GM21381 (cell line): ENCODE measurements around the gene SCGB1D1.
"Not testable (repeated sequence)": the region's sequence is repeated elsewhere in the genome, so short reads cannot be mapped to it uniquely, and the experiment has no call there.

Source experiments
- ATAC-seq: cut with Tn5 transposase; IDR thresholded peaks from one replicate; pipeline ENCODE4 v1.9.1; 2021; ENCODE audit warnings: mild to moderate bottlenecking, moderate library complexity; ENCODE audit not compliant: unreplicated experiment

The SCGB1D1 gene

GRCh38 chr11:62157603-62158002 lies 32.4 kb upstream of the SCGB1D1 start:
- no peak for ATAC-seq

DNA sequence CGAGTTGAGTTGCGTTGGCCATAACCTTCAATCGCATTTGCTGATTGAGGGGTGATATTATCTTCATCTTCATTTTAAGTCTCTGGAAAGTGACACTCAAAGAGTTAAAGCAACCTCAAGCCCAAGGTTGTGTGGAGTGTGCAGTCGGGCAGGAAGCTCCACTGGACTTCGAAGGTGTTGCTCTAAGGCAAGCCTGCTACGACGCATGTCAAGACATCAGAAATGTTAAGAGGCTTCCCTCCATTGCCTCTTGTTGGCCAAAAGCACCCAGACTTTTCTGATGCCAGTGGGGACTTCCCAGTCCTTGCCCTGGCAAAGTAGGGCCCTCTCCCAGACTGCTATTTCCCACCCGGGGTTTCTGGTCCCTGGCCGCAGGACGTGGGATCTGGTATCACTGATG lies 23.6 kb upstream of the SCGB1D1 start:
- ATAC-seq: no peak

GRCh38 chr11:62169448-62169847 lies 20.6 kb upstream of the SCGB1D1 start:
- ATAC-seq: no peak

GRCh38 chr11:62169935-62170334 lies 20.1 kb upstream of the SCGB1D1 start:
- no peak for ATAC-seq

- ATAC-seq: no peak
These were observed 18.7 kb upstream of the SCGB1D1 start for GRCh38 chr11:62171261-62171723.

GRCh38 chr11:62172294-62172693 lies 17.7 kb upstream of the SCGB1D1 start:
- ATAC-seq: no peak

- no peak for ATAC-seq
These were observed 13.2 kb upstream of the SCGB1D1 start for GRCh38 chr11:62176766-62177165.

GRCh38 chr11:62179995-62180394 lies 10.0 kb upstream of the SCGB1D1 start:
- no peak for ATAC-seq

- ATAC-seq: no peak
These were observed 8.9 kb upstream of the SCGB1D1 start for GRCh38 chr11:62181097-62181496.

DNA sequence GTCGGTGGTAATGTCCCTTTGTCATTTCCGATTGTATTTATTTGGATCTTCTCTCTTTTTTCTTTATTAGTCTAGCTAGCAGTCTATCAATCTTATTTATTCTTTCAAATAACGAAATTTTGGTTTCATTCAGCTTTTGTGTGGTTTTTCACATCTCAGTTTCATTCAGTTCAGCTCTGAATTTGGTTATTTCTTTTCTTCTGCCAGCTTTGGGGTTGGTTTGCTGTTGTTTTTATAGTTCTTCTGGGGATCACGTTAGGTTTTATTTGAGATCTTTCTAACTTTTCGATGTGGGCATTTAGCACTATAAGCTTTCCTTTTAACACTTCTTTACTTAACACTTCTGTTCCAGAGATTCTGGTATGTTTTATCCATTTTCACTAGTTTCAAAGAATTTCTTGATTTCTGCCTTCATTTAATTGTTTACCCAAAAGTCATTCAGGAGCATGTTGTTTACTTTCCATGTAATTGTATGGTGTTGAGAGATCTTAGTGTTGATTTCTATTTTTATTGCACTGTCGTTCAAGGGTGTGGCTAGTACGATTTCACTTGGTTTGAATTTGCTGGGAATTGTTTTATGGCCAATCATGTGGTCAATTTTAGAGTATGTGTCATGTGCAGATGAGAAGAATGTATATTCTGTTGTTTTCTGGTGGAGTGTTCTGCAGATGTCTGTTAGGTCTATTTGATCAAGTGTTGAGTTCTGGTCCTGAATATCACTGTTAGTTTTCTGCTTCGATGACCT lies 7.7 kb upstream of the SCGB1D1 start:
- no peak for ATAC-seq

DNA sequence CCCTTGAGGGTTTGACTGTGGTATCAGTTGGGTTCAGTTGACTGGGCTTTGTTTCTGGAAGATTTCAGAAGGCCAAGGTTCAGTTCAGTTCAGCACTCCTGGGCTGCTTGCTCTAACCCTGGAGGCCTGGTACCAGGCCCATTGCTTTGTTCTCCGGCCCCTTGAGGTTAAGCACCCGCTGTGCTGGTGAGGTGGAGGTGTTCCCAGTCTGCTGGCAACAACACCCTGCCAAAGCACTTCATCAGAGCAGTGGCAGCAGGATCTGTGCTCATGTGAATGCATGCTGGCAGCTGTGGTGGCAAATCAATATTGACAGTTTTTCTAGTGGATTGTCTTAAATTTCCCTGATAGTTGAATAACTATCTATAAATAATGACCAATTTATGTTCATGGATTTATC lies 3.8 kb upstream of the SCGB1D1 start:
- no peak for ATAC-seq

DNA sequence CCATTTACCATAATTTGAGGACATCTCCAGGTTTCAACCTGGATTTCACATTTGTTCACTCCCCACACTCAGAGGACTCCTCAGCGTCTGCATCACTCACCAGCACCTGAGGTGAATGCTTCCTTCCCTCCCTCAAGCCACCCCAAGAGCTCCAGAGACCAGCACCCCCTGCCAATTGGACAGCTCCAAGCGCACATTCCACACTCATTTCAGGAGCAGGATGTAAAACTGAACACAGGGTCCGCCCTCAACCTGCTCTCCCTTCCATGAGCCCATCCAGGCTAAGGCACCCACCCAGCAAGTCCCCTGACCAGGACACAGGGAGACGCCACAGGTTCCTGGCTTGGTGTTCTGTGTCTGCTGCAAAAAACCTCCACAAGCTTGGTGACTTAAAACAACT lies 3.9 kb downstream of the SCGB1D1 start:
- no peak for ATAC-seq

DNA sequence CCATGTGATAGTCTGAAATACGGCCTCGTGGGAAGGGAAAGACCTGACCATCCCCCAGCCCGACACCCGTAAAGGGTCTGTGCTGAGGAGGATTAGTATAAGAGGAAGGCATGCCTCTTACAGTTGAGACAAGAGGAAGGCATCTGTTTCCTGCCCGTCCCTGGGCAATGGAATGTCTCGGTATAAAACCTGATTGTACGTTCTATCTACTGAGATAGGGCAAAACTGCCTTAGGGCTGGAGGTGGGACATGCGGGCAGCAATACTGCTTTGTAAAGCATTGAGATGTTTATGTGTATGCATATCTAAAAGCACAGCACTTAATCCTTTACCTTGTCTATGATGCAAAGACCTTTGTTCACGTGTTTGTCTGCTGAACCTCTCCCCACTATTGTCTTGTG lies 5.0 kb downstream of the SCGB1D1 start:
- ATAC-seq: not testable (repeated sequence)

GRCh38 chr11:62195945-62196344 lies 5.9 kb downstream of the SCGB1D1 start:
- no peak for ATAC-seq

DNA sequence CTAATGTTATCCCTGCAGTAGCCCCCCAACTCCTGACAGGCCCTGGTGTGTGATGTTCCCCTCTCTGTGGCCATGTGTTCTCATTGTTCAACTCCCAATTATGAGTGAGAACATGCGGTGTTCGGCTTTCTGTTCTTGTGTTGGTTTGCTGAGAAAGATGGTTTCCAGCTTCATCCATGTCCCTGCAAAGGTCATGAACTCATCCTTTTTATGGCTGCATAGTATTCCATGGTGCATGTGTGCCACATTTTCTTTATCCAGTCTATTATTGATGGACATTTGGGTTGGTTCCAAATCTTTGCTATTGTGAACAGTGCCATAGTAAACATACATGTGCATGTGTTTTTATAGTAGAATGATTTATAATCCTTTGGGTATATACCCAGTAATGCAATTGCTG lies 7.4 kb downstream of the SCGB1D1 start:
- ATAC-seq: not testable (repeated sequence)

- ATAC-seq: no peak
These were observed 11.4 kb downstream of the SCGB1D1 start for GRCh38 chr11:62201376-62201775.

GRCh38 chr11:62202910-62203309 lies 12.9 kb downstream of the SCGB1D1 start:
- no peak for ATAC-seq

DNA sequence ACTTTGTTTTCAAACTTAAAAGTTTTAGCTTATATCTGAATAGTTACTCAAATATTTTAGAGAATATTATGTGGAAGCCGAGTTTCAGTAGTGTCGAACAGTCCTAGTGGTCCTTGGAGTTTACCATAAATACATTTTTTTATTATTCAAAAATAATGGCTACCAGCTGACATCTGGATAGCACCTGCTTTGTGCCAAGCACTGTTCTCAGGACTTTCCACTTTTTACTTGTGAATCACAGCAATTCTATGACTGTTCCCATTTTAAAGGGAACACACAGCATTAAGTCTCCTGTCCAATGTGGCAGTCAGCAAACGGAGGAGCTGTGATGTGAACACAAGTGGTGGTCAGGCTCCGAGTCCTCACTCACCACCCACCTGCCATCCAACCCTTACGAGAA lies 14.4 kb downstream of the SCGB1D1 start:
- no peak for ATAC-seq

DNA sequence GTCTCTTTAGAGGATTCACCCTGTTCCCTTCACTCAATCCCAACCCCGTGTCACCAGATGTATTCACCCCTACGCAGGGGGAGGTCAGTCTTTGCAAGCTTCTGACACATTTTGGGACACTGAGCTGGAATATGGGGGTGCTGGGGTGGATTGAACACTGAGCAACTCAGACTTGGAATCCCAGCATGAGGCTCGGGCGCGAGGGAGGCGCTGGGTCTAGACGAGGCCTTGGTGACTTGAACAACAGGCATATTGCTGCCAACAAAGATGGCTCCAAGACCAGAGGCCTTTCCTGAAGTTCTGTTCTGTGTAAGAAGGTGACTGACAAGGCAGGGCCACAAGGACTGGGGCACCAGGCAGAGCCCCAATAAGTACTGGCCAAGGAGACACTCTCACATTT lies 15.4 kb downstream of the SCGB1D1 start:
- ATAC-seq: no peak

DNA sequence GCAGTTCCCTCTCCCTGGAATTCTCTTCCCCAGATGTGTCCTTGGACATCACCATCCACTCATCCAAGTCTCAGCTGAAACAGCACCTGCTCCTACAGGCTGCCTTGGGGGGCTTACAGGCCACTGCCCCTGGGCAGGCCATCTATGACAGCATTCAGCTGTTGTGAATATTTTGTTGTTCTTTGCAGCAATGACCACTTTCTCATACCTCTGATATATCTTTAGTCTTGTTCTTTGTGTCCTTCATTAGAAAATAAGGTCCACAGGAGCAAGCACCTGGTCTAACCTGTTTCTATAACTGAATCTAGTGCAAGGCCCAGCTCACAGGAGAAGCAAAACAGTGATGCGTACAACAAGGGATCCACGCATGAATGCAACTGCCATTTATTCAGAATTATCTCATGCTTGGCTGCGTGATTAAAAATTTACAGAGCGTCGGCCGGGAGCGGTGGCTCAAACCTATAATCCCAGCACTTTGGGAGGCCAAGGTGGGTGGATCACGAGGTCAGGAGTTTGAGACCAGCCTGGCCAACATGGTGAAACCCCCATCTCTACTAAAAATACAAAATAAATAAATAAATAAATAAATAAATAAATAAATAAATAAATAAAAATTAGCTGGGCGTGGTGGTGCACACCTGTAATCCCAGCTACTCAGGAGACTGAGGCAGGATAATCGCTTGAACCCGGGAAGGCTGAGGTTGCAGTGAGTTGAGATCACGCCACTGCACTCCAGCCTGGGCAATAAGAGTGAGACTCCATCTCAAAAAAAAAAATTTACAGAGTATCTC lies 16.5 kb downstream of the SCGB1D1 start:
- not testable (repeated sequence) for ATAC-seq

- ATAC-seq: no peak
These were observed 18.7 kb downstream of the SCGB1D1 start for GRCh38 chr11:62208785-62209144.

- ATAC-seq: no peak
These were observed 27.3 kb downstream of the SCGB1D1 start for GRCh38 chr11:62217191-62217748.
